Left cardiac atrium (tissue), 4 donors: ENCODE results near the gene ERRFI1. TPM values are rescaled to one million over a fixed set of nuclear protein-coding genes. Genes with fewer than 3 reads are reported as not detected.
"Not testable (repeated sequence)": the region's sequence is repeated elsewhere in the genome, so short reads cannot be mapped to it uniquely, and the experiment has no call there.

ENCODE experiments used
- ATAC-seq, 2 donors: fragments of 200-7000 bp; cut with Tn5 transposase; one replicate each; pipeline ENCODE4 v1.9.1; 2020; ENCODE audit warnings: mild to moderate bottlenecking in 2 of 2, moderate library complexity in 2 of 2
- DNase-seq: peaks from one replicate; pipeline ENCODE4 v3.0.0-alpha.2; 2020
- intact Hi-C, 2 donors: fragments of 100-400 bp; cut with DNase I; formaldehyde crosslinking; loops; one replicate each; pipeline versions ENCODE4 v1.14.1 to v1.15.1; 2022 to 2023
- total RNA-seq, 2 donors: library from RNA; stranded (reverse); fragmentation: NEBNext Ultra II Directional; extraction: Animal tissue kit (Norgen Biotek cat#: 25700); gene quantifications; one replicate each; pipeline ENCODE4 v1.2.1, GENCODE V29; 2021
- donor health status: DM: no; HTN: yes; CAD: no.
- donor health status: DM: no; HTN: yes; CAD: no; lungs with severe emphysema.
- donor health status: DM: yes; HTN: yes; CAD: no.
- donor health status: Dilated cardiomyopathy.

ERRFI1 gene
- total RNA-seq, 2 donors from 2014 or later: 17.0 to 19.0 TPM

GRCh38 chr1:7991504-7992440 is 34.3 kb downstream of the ERRFI1 start:
- no peak for ATAC-seq
- intact Hi-C loops: no loop called here
- DNase-seq: no peak

- DNase-seq: no peak
- peak; percentile 21 to 44 for ATAC-seq
- intact Hi-C loops: loop anchor here in 1 of 2 donors (10.0 kb wide), 1 partner anchor 355 kb away; no protein-coding TSS in a partner anchor
Observed at GRCh38 chr1:7989762-7990428, 36.2 kb downstream of the ERRFI1 start.

- DNase-seq (no peak), ATAC-seq (peak in 1 of 2 donors; percentile 64)
- intact Hi-C loops: loop anchor here in 1 of 2 donors (10.0 kb wide), 1 partner anchor 356 kb away; no protein-coding TSS in a partner anchor
Observed at GRCh38 chr1:7988576-7988975, 37.5 kb downstream of the ERRFI1 start.

GRCh38 chr1:7987528-7987927 is 38.6 kb downstream of the ERRFI1 start:
- intact Hi-C loops: loop anchor here in 1 of 2 donors (10.0 kb wide), 1 partner anchor 357 kb away; no protein-coding TSS in a partner anchor
- DNase-seq: no peak

GRCh38 chr1:7985851-7986612 is 40.1 kb downstream of the ERRFI1 start:
- ATAC-seq: no peak
- DNase-seq: no peak
- intact Hi-C loops: loop anchor here in 1 of 2 donors (10.0 kb wide), 1 partner anchor 359 kb away; no protein-coding TSS in a partner anchor

More at GRCh38 chr1:7987528-7987927, 38.6 kb downstream of the ERRFI1 start:
- no peak for ATAC-seq

GRCh38 chr1:7984811-7985210 is 41.3 kb downstream of the ERRFI1 start:
- intact Hi-C loops: loop anchor here in 1 of 2 donors (5.0 to 10.0 kb wide), 2 partner anchors 32 to 360 kb away; no protein-coding TSS in a partner anchor
- ATAC-seq (no peak), DNase-seq (no peak)

GRCh38 chr1:7983086-7983778 is 42.9 kb downstream of the ERRFI1 start:
- intact Hi-C loops: loop anchor here (2.0 to 10.0 kb wide), 3 partner anchors 34 to 362 kb away; no protein-coding TSS in a partner anchor

GRCh38 chr1:7980984-7981383 is 45.1 kb downstream of the ERRFI1 start:
- DNase-seq: no peak
- no peak for ATAC-seq
- intact Hi-C loops: loop anchor here in 1 of 2 donors (5.0 to 10.0 kb wide), 2 partner anchors 36 to 364 kb away; no protein-coding TSS in a partner anchor

More at GRCh38 chr1:7983086-7983778, 42.9 kb downstream of the ERRFI1 start:
- no peak for DNase-seq
- ATAC-seq: peak in 1 of 2 donors; percentile 10

- ATAC-seq: peak; percentile 96
Observed at GRCh38 chr1:7975212-7975865, 50.8 kb downstream of the ERRFI1 start.

GRCh38 chr1:7973086-7973485 is 53.0 kb downstream of the ERRFI1 start:
- intact Hi-C loops: no loop called here
- DNase-seq (no peak), ATAC-seq (no peak)

More at GRCh38 chr1:7975212-7975865, 50.8 kb downstream of the ERRFI1 start:
- peak; percentile 70 for DNase-seq
- intact Hi-C loops: no loop called here

- ATAC-seq (no peak), DNase-seq (no peak)
- intact Hi-C loops: no loop called here
Observed at GRCh38 chr1:7972285-7972684, 53.8 kb downstream of the ERRFI1 start.

GRCh38 chr1:7971024-7971423 is 55.1 kb downstream of the ERRFI1 start:
- intact Hi-C loops: no loop called here
- ATAC-seq (no peak), DNase-seq (no peak)

GRCh38 chr1:7970246-7970645 is 55.9 kb downstream of the ERRFI1 start:
- ATAC-seq (no peak), DNase-seq (no peak)
- intact Hi-C loops: no loop called here

GRCh38 chr1:7967651-7968050 is 58.5 kb downstream of the ERRFI1 start:
- DNase-seq (no peak), ATAC-seq (no peak)
- intact Hi-C loops: no loop called here

GRCh38 chr1:7967196-7967595 is 58.9 kb downstream of the ERRFI1 start:
- DNase-seq: no peak
- no peak for ATAC-seq
- intact Hi-C loops: no loop called here

GRCh38 chr1:7964476-7964875 is 61.6 kb downstream of the ERRFI1 start:
- ATAC-seq: no peak
- intact Hi-C loops: no loop called here
- no peak for DNase-seq

GRCh38 chr1:7963841-7964240 is 62.3 kb downstream of the ERRFI1 start:
- intact Hi-C loops, DNase-seq, ATAC-seq: not testable (repeated sequence)

- DNase-seq, ATAC-seq, intact Hi-C loops: not testable (repeated sequence)
Observed at GRCh38 chr1:7963378-7963730, 62.8 kb downstream of the ERRFI1 start.
